ENCODE data around the gene ZFP36L1.

Gene ZFP36L1

GRCh38 chr14:68807987-68808386 lies 15.1 kb upstream of the ZFP36L1 start:
- Histone ChIP-seq H2BK120ac (ENCODE audit: insufficient read depth, low read length, poor library complexity) (no peak overlapping the region), H4K12ac (ENCODE audit: low read depth, low read length) (no peak overlapping the region), H3K79me2 (ENCODE audit: control insufficient read depth, insufficient read depth, low read length, poor library complexity) (no peaks in the 10 kb centered on the region), H4K8ac (ENCODE audit: low read depth, low read length) (no peak overlapping the region), H3K79me1 (ENCODE audit: low read length) (no peaks in the 10 kb centered on the region), H3K4me2 (ENCODE audit: low read length) (no peak overlapping the region), H3K23ac (ENCODE audit: low read length) (no peak overlapping the region), H3K27ac (ENCODE audit: low read depth, low read length) (no peak overlapping the region), H3K4ac (ENCODE audit: low read depth, low read length) (no peak overlapping the region), H4K91ac (ENCODE audit: low read depth, low read length) (no peak overlapping the region), H2AK5ac (ENCODE audit: low read length) (no peak overlapping the region), H3K4me1 (ENCODE audit: control insufficient read depth in 1 of 2, insufficient read depth in 2 of 2, low read length in 2 of 2) (peaks cover 5 to 6% of the 10 kb centered on the region in 2 experiments), H2BK12ac (ENCODE audit: low read length) (no peak overlapping the region), H3K9ac (ENCODE audit: low read length) (no peak overlapping the region), H3K4me3 (ENCODE audit: low read depth, low read length) (no peak overlapping the region), H3K9me3 (ENCODE audit: insufficient read depth, low read depth, low read length) (no peaks in the 10 kb centered on the region), H3K36me3 (ENCODE audit: control insufficient read depth in 1 of 2, insufficient read depth in 2 of 2, low read length in 2 of 2) (no peaks in the 10 kb centered on the region), H3K27me3 (ENCODE audit: insufficient read depth, low read length) (no peaks in the 10 kb centered on the region), H3K18ac (ENCODE audit: low read length) (no peak overlapping the region), H2AFZ (ENCODE audit: insufficient read depth, low read length, poor library complexity) (no peak overlapping the region), H3K14ac (ENCODE audit: low read length) (no peak overlapping the region), H2BK5ac (ENCODE audit: low read depth, low read length, poor library complexity) (no peak overlapping the region)
- no CpG with 5 or more reads among the region's 7 CpGs for WGBS (ENCODE audit: extremely low coverage, insufficient coverage, insufficient read length)
- DNase-seq: no peak

DNA sequence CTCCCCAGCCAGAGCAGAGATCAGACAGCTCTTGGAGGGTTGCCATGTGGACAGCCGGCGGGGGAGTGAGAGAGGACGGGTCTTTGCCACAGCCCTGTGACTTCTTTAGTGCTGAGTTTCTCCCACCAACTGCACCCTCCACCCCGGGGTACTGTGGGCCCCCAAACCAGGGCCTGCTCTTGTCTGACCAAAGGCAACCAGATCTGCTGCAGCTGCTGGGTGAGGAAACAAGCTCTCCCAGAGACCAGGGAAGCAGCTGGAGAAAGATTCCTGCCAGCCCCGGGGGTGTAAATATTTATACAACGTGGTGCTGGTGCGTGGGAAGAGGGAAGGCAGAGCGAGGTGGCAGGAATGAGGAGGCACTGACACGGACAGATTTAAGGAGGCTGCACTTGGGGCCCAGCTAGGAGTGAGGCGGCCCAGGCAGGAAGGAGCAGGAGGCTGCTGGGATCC lies 14.3 kb upstream of the ZFP36L1 start:
- WGBS (ENCODE audit: extremely low coverage, insufficient coverage, insufficient read length): no CpG with 5 or more reads among the region's 10 CpGs
- no peak overlapping the region for H3K23ac ChIP-seq (ENCODE audit: low read length)
- no peak overlapping the region for H3K9ac ChIP-seq (ENCODE audit: low read length)
- H2AK5ac ChIP-seq (ENCODE audit: low read length): no peak overlapping the region
- H4K91ac ChIP-seq (ENCODE audit: low read depth, low read length): peak overlapping the region; percentile 58
- H3K4me3 ChIP-seq (ENCODE audit: low read depth, low read length): no peak overlapping the region
- no peak overlapping the region for H3K4me2 ChIP-seq (ENCODE audit: low read length)
- no peaks in the 10 kb centered on the region for H3K9me3 ChIP-seq (ENCODE audit: insufficient read depth, low read depth, low read length)
- H3K14ac ChIP-seq (ENCODE audit: low read length): peak overlapping the region; percentile 28
- peak overlapping the region; percentile 5 for H2BK12ac ChIP-seq (ENCODE audit: low read length)
- H2BK120ac ChIP-seq (ENCODE audit: insufficient read depth, low read length, poor library complexity): peak overlapping the region; percentile 28
- DNase-seq: peak in 1 of 2 donors; percentile 44
- peak overlapping the region; percentile 15 for H2AFZ ChIP-seq (ENCODE audit: insufficient read depth, low read length, poor library complexity)
- no peak overlapping the region for H4K12ac ChIP-seq (ENCODE audit: low read depth, low read length)
- H3K27ac ChIP-seq (ENCODE audit: low read depth, low read length): no peak overlapping the region
- H3K36me3 ChIP-seq (ENCODE audit: control insufficient read depth in 1 of 2, insufficient read depth in 2 of 2, low read length in 2 of 2): no peaks in the 10 kb centered on the region
- H3K4me1 ChIP-seq (ENCODE audit: control insufficient read depth in 1 of 2, insufficient read depth in 2 of 2, low read length in 2 of 2): peaks cover 5 to 6% of the 10 kb centered on the region in 2 experiments
- no peaks in the 10 kb centered on the region for H3K27me3 ChIP-seq (ENCODE audit: insufficient read depth, low read length)
- H4K8ac ChIP-seq (ENCODE audit: low read depth, low read length): peak overlapping the region; percentile 31
- no peak overlapping the region for H2BK5ac ChIP-seq (ENCODE audit: low read depth, low read length, poor library complexity)
- H3K4ac ChIP-seq (ENCODE audit: low read depth, low read length): no peak overlapping the region
- H3K18ac ChIP-seq (ENCODE audit: low read length): peak overlapping the region; percentile 20
- no peaks in the 10 kb centered on the region for H3K79me2 ChIP-seq (ENCODE audit: control insufficient read depth, insufficient read depth, low read length, poor library complexity)
- H3K79me1 ChIP-seq (ENCODE audit: low read length): no peaks in the 10 kb centered on the region

GRCh38 chr14:68806526-68807147 lies 13.8 kb upstream of the ZFP36L1 start:
- Histone ChIP-seq H2BK120ac (ENCODE audit: insufficient read depth, low read length, poor library complexity) (peak overlapping the region; percentile 28), H3K36me3 (ENCODE audit: control insufficient read depth in 1 of 2, insufficient read depth in 2 of 2, low read length in 2 of 2) (no peaks in the 10 kb centered on the region), H3K27ac (ENCODE audit: low read depth, low read length) (no peak overlapping the region), H3K27me3 (ENCODE audit: insufficient read depth, low read length) (no peaks in the 10 kb centered on the region), H2BK5ac (ENCODE audit: low read depth, low read length, poor library complexity) (no peak overlapping the region), H4K91ac (ENCODE audit: low read depth, low read length) (peak overlapping the region; percentile 58), H3K4ac (ENCODE audit: low read depth, low read length) (no peak overlapping the region), H3K79me1 (ENCODE audit: low read length) (no peaks in the 10 kb centered on the region), H2AK5ac (ENCODE audit: low read length) (no peak overlapping the region), H4K8ac (ENCODE audit: low read depth, low read length) (no peak overlapping the region), H2BK12ac (ENCODE audit: low read length) (no peak overlapping the region), H3K23ac (ENCODE audit: low read length) (no peak overlapping the region), H3K4me2 (ENCODE audit: low read length) (no peak overlapping the region), H3K18ac (ENCODE audit: low read length) (no peak overlapping the region), H3K14ac (ENCODE audit: low read length) (no peak overlapping the region), H3K4me1 (ENCODE audit: control insufficient read depth in 1 of 2, insufficient read depth in 2 of 2, low read length in 2 of 2) (peaks cover 5 to 6% of the 10 kb centered on the region in 2 experiments), H4K12ac (ENCODE audit: low read depth, low read length) (no peak overlapping the region), H3K9me3 (ENCODE audit: insufficient read depth, low read depth, low read length) (no peaks in the 10 kb centered on the region), H3K4me3 (ENCODE audit: low read depth, low read length) (no peak overlapping the region), H3K79me2 (ENCODE audit: control insufficient read depth, insufficient read depth, low read length, poor library complexity) (no peaks in the 10 kb centered on the region), H2AFZ (ENCODE audit: insufficient read depth, low read length, poor library complexity) (no peak overlapping the region), H3K9ac (ENCODE audit: low read length) (no peak overlapping the region)
- no CpG with 5 or more reads among the region's 4 CpGs for WGBS (ENCODE audit: extremely low coverage, insufficient coverage, insufficient read length)
- no peak for DNase-seq

DNA sequence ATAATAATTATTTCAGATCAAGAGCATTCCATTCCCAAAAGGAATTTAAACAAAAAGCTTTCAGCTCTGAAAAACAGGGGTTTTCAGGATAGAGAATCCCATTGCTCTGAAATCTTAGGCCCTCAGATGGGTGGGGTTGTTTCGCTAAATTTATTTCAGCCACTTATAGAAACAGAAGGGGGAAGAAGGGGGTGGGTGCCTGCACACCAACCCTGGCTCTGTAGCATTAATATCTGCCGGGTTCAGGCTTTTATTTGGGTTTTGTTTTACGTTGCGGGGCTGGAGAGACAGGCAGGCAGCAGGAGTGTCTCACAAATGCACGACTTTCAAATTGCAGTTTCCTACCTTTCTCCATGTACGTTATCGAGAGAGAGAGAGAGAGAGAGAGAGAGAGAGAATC lies 12.5 kb upstream of the ZFP36L1 start:
- Histone ChIP-seq H3K27ac (ENCODE audit: low read depth, low read length) (no peak overlapping the region), H3K79me1 (ENCODE audit: low read length) (no peaks in the 10 kb centered on the region), H2BK5ac (ENCODE audit: low read depth, low read length, poor library complexity) (no peak overlapping the region), H2BK12ac (ENCODE audit: low read length) (no peak overlapping the region), H3K36me3 (ENCODE audit: control insufficient read depth in 1 of 2, insufficient read depth in 2 of 2, low read length in 2 of 2) (no peaks in the 10 kb centered on the region), H4K91ac (ENCODE audit: low read depth, low read length) (no peak overlapping the region), H3K18ac (ENCODE audit: low read length) (no peak overlapping the region), H2AK5ac (ENCODE audit: low read length) (no peak overlapping the region), H3K9ac (ENCODE audit: low read length) (no peak overlapping the region), H3K79me2 (ENCODE audit: control insufficient read depth, insufficient read depth, low read length, poor library complexity) (no peaks in the 10 kb centered on the region), H4K12ac (ENCODE audit: low read depth, low read length) (no peak overlapping the region), H3K4ac (ENCODE audit: low read depth, low read length) (no peak overlapping the region), H2AFZ (ENCODE audit: insufficient read depth, low read length, poor library complexity) (no peak overlapping the region), H3K4me3 (ENCODE audit: low read depth, low read length) (no peak overlapping the region), H4K8ac (ENCODE audit: low read depth, low read length) (no peak overlapping the region), H3K23ac (ENCODE audit: low read length) (no peak overlapping the region), H2BK120ac (ENCODE audit: insufficient read depth, low read length, poor library complexity) (no peak overlapping the region), H3K9me3 (ENCODE audit: insufficient read depth, low read depth, low read length) (no peaks in the 10 kb centered on the region), H3K27me3 (ENCODE audit: insufficient read depth, low read length) (no peaks in the 10 kb centered on the region), H3K4me2 (ENCODE audit: low read length) (no peak overlapping the region), H3K4me1 (ENCODE audit: control insufficient read depth in 1 of 2, insufficient read depth in 2 of 2, low read length in 2 of 2) (peaks cover 5 to 6% of the 10 kb centered on the region in 2 experiments), H3K14ac (ENCODE audit: low read length) (no peak overlapping the region)
- WGBS (ENCODE audit: extremely low coverage, insufficient coverage, insufficient read length): no CpG with 5 or more reads among the region's 7 CpGs
- DNase-seq: no peak
